HT-29 (cell line): Measurements from ENCODE around the gene NAV1. TPM values are rescaled to one million over a fixed set of nuclear protein-coding genes. Genes with fewer than 3 reads are reported as not detected.
"Not testable (repeated sequence)": the region's sequence is repeated elsewhere in the genome, so short reads cannot be mapped to it uniquely, and the experiment has no call there.

Experiments used
- DNase-seq: peaks from one replicate; pipeline ENCODE4 v3.0.0-alpha.2; 2015; ENCODE audit warnings: low spot score
- total RNA-seq: library from RNA; depleted of rRNA; stranded (reverse); fragments of >200 nt; shearing (Covaris generic); gene quantifications from 2 replicates; pipeline ENCODE4 v1.2.3, GENCODE V29; 2014

The NAV1 gene
- total RNA-seq, 1 experiment from 2014 or later: 0.51 TPM

DNA sequence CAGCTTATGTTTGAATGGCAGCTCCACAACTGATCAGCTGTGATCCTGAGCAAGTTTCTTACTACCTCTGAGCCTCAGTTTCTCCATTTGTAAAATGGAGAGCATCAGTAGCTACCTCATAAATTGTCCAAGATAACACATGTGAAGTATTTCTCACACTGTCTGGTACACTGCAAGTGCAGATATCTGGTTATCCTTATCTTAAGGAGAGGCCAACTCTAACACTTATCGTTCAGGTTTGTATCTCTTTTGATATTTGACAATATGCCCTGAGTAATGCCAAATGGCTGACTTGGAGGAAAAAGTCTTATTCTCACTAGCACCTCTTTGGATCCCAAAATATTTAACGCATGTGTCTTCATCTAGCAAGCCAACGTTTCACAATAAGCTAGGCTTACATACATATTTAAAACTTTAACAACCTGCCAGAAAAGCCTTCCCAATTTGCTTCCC, 34.7 kb upstream of the NAV1 start:
- no peak for DNase-seq

DNA sequence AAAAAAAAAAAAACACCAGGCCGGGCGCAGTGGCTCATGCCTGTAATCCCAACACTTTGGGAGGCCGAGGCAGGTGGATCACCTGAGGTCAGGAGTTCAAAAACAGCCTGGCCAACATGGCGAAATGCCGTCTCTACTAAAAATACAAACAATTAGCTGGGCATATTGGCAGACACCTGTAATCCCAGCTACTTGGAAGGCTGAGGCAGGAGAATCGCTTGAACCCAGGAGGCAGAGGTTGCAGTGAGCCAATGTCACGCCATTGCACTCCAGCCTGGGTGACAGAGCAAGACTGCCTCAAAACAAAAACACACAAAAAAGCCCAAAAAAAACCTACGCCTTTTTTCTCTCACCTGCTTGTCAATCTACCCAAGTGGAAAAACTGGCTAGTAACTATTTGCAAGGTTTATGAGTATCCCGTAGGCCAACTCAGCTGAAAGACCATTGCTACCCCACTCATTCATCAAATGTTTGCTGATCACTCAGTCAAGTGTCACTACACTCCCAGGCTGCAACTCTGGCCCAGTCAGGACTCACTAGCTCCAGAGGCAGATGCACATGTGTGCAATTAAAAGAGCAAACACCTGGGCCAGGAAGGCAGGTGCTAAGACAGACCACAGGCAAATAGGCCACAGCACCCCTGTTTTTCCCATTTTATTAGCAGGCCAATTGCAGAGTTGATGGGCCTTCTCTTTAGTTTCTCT, 34.0 kb upstream of the NAV1 start:
- DNase-seq: no peak

DNA sequence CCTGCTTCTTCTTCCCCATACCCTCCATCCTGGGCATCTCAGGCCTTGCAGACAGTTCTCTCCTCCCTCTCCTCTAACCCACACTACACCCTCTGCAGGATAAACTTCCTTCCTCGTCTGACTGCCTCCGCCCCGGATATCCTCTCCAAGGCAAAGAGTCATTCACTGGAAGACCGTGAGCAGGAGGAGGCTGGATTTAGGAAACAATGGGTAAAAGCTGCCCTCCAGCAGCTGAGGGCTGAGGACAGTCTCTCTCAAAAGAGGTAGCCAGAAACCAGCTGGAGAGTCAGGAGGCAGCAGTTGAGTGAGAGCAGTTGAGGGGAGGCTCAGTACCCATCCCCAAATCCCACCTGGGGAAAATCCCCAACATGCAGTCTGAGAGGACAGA, 33.4 kb upstream of the NAV1 start:
- peak; percentile 65 for DNase-seq

DNA sequence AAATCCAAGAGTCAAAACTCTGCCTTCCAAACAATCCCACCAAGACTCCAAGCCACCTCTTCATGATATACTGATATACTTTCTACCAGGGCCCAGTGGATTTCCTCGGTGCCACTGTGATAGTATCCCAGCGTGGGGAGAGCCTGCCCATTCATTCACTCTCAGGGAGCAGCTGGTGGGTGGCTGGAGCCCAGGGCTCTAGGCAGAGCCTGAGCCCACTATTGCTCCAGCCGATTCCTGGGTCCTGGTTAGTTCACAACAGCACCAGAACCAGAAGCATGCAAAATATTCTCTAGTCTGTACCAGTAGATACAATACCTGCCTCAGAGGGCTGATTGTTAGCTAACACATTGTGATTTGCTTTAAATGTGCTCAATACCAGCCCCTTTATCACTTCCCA, 32.8 kb upstream of the NAV1 start:
- DNase-seq: no peak

DNA sequence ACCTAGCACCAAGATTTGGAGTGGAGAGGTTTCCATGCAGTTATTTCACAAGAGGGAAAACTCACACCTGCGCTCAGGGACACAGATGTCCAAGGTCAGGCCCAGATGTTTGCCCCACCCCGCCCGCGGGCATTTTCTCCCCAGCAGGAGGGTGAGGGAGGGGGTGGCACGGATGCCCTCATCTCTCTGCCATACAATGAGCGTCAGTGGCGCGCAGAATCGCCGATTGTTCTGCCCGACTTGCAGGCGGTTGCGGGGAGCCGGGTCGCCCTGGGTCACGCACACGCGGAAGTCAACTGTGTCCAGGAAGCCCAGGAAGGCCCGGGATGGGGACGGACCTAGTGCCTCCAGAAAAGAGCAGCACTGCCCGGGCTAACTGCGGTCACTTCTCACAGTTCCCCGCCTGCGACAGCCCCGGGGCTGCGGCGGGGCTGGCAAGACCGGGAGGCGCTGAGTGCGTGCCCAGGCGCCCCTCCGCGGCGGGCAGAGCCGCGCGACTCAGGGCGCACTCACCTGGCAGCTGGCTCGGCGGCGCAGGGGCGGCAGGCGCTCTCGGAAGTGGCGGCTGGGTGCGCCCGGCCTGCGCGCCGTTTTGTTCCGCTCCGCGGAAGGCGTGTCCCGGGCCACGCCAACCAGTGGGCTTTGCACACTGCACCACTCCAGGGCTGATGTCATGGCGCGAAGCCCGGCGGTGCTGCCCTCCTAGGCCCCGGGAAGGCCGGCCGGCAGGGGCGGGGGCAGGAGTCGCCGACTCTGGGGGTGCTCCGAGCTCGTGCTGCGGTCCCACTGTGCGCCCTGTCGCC, 32.2 kb upstream of the NAV1 start, which contains the start of gene CSRP1:
Gene CSRP1, minus strand, starts transcription at position 567 of the 803 bp plus-strand sequence. CDS start 10,820 bp downstream, outside the sequence.
- DNase-seq: peak; percentile 76

DNA sequence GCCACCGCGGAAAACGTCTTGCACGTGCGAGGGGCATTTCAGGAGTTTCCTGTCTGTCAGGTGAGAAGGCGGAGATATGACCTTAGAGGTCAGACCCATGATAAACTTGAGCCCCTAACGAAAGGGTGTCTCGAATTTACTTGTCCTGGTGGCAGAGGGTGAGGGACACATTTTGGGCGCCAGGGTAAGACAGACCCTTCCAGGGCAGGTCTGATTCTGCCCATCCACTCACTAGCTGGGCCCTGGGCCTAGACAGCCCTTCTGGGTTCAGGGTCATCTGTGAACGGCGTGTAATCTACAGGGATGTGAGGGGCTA, 31.6 kb upstream of the NAV1 start:
- DNase-seq: no peak

DNA sequence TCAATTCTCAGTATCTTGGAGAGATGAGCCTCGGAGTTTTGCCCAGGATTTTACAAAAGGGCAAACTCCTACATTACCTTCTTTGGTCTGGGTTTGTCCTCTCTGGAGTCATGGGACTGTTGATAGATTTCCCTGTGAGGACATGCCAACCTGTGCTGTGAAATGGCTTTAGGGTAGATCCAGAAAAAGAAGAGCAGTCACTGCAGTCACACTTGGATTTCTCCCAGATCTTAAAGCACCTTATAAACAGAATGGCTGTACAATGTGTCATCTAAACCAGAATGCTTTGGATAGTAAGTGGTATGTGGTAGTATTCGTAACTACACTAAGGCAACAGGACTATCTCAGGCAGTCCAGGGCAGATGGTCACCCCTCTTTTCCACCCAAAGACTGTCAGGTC, 30.1 kb upstream of the NAV1 start:
- no peak for DNase-seq

DNA sequence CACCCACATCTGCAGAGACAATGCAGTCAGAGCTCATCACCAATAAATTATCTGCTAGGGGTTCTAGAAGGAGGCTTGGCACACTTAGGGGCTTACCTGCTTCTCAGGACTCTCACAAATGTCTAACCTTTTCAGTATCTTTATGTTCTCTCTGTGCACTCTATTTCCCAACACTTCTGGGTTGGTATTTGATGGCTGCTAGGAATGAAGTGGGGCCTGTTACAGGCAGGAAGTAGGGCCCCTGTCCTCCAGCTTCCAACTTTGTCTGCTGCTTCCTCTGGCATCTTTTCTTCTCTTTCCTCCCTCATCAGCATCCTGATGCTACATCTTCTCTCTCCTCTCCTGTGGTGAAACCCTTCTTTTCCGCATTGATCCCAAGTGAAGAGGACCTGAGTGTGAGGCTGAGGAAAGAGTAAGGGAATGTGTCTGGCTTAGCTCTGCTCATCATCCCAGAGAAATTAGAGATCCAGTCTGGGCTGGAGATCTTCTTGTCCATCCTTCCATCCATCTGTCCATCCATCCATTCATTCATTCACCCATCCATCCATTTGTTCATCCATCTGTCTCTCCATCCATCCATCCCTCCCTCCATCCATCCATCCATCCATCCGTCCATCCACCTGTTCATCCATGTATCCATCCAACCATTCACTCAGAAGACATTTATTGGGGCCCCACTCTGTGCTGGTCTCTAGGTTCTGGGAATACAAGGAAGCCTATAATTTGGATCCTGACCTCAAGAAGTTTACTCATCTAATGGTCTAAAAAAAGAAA, 29.1 kb upstream of the NAV1 start:
- no peak for DNase-seq

DNA sequence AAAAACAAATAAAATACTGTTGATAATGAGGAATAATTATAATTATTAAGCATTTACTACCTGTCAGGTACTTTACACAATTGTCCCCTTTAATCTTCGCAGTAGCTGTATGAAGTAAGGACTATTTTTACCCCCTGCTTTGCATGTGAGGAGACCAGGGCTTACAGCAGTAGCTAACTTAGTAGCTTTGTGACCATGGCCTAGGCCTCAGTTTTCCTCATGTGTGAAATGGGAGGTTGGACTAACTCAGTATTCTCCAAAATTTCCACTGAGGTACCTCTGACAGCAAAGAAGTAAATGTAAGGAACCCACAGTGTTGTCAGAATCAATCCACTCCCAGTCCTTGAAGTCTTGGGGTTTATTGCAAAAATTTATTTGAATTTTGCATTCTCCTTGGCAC, 28.2 kb upstream of the NAV1 start:
- DNase-seq: no peak

DNA sequence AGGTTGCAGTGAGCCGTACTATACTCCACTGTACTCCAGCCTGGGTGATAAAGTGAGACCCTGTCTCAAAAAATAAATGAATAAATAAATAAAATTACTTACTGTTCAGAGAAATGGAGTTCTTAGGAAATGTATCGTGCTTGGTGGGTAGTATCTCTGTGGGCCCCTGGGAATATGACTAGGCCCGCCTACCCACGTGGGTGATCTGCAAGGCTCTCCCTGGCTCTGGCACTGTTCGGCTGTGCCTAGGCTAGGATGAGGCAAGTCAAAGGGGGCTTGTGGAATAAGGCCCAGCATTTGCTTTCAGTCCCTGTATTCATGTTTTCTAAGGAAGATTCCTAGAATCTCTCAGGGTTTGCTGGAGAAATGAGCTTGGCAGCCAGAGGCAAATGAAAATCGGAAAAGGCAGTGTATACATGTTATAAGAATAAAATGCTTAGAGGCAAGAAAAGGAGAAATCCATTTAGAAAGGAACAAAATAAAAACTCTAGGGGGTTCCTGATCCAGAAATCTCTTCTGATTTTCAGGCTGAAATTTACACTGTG, 27.5 kb upstream of the NAV1 start:
- no peak for DNase-seq

DNA sequence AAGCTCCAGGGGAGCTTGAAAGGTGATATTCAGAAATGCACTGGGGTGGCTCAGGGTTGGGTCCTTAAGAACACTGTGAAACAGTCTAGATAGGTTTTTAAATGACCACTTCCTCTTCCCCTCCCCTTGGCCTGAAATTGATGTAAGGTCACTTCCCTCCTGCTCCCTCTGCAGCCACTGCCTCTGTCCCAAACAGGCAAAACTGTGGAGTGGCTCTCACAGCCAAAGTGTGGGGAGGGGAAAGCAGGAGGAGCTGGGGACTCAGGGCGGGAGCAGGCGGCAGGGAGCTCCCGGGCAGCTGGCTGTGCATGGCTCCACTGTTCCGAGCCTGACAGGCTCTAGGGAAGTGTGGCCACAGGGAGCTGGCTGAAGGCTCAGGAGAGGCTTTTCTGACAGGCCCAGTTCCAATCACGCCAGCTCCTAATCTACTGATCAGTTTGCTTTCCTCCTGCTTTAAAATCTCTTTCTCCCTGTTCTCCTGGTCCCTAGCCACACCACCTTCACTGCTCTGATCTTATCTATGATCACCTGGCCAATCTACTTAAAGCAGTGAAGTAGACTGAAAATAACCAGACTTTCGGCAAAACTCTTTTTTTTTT, 26.9 kb upstream of the NAV1 start:
- peak; percentile 49 for DNase-seq

DNA sequence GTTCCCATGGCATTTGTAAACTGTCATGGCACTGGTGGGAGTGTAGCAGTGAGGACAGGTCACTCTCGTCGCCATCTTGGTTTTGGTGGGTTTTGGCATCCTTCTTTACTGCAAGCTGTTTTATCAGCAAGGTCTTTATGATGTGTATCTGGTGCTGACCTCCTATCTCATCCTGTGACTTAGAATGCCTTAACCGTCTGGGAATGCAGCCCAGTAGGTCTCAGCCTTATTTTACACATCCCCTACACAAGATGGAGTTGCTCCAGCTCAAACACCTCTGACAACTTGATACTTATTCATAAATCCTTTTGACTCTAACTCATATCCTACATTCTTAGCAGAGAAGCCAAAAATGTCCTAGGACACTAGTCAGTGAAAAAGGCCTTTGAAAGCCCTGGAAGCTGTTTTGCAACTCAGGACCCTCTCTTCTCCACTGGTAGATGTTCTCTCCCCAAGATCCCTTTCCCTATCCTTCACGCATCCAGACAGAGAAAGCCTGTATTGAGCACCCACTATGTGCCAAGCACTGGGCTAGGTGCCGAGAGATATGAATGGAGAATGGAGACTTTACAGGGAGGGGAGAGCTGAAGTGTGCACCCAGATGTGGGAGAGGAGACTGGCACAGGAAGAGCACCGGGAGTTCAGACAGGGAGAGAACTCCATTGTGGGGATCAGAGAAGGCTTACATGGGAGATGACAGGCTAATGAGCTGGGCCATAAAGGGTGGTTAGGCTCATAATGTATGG, 25.3 kb upstream of the NAV1 start:
- DNase-seq: no peak

DNA sequence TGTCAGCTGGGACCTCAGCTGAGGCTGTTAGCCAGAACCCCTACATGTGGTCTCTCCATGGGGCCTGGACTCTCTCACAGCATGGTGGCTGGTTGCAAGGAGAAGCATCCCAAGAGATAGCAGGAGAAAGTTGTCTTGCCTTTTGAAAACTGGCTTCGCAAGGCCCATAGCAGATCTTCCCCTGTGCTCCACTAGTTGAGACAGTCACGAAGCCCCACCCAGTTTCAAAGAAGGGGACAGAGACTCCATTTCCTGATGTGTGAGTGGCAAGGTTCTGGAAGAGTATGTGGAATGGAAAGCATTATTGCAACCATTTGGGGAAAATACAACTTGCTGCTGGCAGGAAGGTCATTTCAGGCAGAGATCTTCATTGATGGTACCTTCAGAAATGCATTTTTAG, 24.5 kb upstream of the NAV1 start:
- DNase-seq: no peak

DNA sequence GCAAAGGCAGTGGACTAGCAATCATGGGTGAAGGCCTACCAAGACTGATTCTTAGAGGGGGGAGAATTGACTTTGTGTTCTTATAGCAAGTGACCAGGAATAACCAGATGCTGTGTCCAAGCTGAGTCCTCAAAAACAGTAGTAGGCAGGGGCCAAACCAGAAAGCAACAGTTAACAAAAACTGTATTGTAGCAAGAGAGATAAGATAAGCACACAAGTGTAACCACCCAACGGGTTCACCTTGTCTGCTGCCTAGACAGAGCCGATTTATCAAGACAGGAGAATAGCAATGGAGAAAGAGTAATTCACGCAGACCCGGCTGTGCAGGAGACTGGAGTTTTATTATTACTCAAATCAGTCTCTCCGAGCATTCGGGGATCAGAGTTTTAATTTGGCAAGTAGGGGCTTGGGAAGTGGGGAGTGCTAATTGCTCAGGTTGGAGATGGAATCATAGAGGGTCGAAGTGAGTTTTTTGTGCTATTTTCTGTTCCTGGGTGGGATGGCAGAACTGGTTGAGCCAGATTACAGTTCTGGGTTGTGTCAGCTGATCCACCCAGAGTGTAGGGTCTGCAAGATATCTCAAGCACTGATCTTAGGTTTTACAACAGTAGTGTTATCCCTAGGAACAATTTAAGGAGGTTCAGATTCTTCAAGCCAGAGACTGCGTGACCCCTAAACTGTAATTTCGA, 23.7 kb upstream of the NAV1 start:
- no peak for DNase-seq

DNA sequence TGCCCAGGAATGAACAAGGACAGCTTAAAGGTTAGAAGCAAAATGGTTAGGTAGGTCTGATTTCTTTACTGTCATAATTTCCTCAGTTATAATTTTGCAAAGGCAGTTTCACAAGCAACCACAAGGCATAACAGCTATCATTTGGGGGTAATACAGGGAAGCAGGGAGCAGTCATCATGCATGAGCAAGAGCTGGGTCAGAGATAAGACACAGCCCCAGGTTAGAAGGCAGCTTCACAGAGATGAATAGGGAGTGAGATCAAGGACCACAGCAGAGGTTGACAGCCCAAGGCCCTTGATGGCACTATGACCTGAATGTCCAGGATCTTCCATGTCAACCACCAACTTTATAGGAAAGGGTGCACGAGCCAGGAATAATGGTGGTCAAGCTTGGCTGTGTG, 23.0 kb upstream of the NAV1 start:
- no peak for DNase-seq

DNA sequence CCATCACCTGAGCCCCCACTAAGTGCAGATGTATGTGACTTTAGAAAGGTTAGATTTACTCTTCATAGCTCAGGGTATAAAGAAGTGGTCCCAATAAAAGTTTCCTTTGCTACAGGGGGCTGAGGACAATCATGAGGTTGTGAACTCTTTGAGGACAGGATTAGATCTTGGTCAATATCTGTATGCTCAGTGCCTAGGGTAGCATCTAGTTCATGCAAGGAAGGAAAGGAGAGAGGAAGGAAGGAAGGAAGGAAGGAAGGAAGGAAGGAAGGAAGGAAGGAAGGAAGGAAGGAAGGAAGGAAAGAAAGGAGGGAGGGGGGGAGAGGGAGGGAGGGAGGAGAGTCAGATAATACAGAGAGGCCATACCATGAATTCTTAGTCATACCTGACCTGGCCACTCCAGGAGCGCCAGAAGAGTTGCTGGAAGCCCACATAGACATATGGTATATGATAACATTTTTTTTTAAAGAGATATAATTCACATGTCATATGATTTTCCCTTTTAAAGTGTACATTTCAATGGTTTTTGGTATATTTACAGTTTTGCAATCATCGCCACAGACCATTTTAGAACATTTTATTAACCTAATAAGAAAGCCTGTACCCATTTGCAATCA, 22.3 kb upstream of the NAV1 start:
- no peak for DNase-seq

DNA sequence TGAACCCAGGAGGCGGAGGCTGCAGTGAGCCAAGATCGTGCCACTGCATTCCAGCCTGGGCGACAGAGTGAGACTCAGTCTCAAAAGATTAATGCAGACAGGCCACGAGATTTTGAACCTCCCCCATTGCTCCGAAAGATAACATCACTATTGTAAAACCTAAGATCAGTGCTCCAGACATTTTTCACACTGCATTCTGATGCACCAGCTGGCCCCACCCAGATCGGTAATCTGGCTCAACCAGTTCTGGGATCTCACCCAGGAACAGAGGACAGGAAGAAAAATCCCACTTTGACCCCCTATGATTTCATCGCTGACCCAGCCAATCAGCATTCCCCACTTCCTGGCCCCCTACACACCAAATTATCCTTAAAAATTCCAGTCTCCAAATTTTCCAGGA, 21.3 kb upstream of the NAV1 start:
- DNase-seq: peak; percentile 87

DNA sequence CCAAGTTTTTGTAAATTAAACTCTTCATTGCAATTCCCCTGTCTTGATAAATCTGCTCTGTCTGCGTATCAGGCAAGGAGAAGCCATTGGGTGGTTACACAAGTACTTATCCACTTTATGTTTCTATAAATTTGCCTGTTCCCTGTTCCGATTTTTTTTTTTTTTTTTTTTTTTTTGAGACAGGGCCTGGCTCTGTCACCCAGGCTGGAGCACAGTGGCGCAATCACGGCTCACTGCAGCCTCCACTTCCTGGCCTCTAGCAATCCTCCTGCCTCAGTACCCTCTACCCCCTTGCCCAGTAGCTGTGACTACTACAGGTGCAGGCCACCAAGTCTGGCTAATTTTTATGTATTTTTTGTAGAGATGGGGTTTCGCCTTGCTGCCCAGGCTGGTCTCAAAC, 20.9 kb upstream of the NAV1 start:
- no peak for DNase-seq

DNA sequence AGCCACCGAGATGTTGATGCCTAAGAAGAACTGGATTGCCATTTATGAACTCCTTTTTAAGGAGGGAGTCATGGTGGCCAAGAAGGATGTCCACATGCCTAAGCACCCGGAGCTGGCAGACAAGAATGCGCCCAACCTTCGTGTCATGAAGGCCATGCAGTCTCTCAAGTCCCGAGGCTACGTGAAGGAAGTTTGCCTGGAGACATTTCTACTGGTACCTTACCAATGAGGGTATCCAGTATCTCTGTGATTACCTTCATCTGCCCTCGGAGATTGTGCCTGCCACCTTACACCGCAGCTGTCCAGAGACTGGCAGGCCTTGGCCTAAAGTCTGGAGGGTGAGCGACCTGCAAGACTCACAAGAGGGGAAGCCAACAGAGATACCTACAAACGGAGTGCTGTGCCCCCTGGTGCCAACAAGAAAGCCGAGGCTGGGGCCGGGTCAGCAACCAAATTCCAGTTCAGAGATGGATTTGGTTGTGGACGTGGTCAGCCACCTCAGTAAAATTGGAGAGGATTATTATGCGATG, 18.8 kb upstream of the NAV1 start:
- not testable (repeated sequence) for DNase-seq
